ENCODE data around the gene NFE2L1. TPM values are rescaled to one million over a fixed set of nuclear protein-coding genes. Genes with fewer than 3 reads are reported as not detected.
A peak's percentile ranks its signal among the peaks of the same experiment; 100 is the strongest.
"Not testable (repeated sequence)": the region's sequence is repeated elsewhere in the genome, so short reads cannot be mapped to it uniquely, and the experiment has no call there.

NFE2L1 gene
- total RNA-seq, 1 donor from 2014 or later = 426 TPM

GRCh38 chr17:48066656-48067055, 18.5 kb downstream of the NFE2L1 start:
- no peak for DNase-seq (ENCODE audit: low read depth)

- no peak for DNase-seq (ENCODE audit: low read depth)
Measured at GRCh38 chr17:48067245-48067644, 19.1 kb downstream of the NFE2L1 start.

- DNase-seq (ENCODE audit: low read depth) = not testable (repeated sequence)
Measured at GRCh38 chr17:48067808-48068207, 19.6 kb downstream of the NFE2L1 start.

DNA sequence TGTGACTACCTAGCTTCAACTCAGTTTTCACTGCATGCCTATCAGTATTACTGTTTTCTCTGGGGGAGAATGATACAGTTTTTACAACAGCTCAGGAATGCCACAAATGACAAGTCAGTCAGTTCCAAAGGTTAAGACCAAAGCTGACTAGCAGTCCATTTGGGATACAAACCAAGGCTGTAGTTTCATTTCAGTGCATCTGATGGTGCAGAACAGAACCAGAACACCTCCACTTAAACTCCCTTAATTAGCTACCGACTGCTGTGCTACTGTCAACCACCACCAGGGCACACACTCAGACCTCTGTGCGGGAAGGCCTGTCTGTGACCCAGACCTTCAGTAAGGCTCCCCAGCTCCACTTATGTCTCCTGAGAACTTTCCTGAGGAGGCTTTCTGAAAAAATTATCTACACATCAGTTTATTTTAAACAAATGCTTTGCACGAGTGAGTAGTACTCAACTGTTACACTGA, 20.4 kb downstream of the NFE2L1 start:
- DNase-seq (ENCODE audit: low read depth) = no peak

DNA sequence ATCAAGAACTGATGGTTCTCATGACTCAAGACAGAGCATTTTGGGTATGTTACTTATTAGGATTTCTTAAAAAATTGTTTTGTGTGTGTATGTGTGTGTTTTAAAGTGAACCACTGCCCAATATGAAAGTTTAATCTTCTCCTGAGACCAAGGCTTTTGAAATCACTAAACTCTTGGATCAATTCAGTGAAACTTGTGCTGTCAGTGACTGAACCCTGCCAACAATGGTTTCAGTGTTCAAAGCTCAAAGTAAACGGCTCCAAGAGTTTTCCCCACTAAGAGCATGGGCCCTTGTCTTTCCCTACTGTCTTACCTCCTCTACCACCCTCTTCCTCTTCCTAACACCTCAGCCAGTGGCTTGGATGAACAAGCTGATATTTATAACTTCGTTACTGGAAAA, 22.0 kb downstream of the NFE2L1 start:
- no peak for DNase-seq (ENCODE audit: low read depth)

- no peak for DNase-seq (ENCODE audit: low read depth)
Measured at GRCh38 chr17:48071654-48072053, 23.5 kb downstream of the NFE2L1 start.

DNA sequence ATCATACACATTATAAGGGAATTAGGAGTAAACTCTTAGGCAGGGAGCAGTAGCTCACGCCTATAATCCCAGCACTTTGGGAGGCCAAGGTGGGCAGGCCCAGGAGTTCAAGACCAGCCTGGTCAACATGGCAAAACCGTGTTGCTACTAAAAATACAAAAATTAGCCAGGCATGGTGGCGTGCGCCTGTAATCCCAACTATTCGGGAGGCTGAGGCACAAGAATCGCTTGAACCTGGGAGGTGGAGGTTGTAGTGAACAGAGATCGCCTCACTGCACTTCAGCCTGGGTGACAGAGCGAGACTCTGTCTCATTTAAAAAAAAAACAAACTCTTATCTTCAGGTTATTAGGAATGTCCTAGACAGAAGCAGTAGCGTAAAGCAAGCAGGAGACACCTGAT, 24.7 kb downstream of the NFE2L1 start:
- DNase-seq (ENCODE audit: low read depth) = not testable (repeated sequence)

DNA sequence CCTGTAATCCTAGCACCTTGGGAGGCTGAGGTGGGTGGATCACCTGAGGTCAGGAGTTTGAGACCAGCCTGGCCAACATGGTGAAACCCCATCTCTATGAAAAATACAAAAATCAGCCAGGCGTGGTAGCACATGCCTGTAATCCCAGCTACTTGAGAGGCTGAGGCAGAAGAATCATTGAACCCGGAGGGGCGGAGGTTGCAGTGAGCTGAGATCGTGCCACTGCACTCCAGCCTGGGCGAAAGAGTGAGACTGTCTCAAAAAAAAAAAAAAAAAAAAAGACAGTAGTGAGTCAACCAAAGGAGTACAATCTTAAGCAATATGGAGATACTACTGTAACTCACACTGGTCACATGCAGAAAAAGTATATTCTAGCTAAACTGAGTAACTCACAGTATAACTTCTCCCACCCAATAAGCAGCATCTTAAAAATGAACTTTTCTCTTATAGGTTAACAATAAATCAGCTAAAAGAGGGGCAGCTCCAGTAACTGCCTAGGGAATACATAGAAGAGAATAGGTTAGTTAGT, 25.5 kb downstream of the NFE2L1 start:
- DNase-seq (ENCODE audit: low read depth) = not testable (repeated sequence)

DNA sequence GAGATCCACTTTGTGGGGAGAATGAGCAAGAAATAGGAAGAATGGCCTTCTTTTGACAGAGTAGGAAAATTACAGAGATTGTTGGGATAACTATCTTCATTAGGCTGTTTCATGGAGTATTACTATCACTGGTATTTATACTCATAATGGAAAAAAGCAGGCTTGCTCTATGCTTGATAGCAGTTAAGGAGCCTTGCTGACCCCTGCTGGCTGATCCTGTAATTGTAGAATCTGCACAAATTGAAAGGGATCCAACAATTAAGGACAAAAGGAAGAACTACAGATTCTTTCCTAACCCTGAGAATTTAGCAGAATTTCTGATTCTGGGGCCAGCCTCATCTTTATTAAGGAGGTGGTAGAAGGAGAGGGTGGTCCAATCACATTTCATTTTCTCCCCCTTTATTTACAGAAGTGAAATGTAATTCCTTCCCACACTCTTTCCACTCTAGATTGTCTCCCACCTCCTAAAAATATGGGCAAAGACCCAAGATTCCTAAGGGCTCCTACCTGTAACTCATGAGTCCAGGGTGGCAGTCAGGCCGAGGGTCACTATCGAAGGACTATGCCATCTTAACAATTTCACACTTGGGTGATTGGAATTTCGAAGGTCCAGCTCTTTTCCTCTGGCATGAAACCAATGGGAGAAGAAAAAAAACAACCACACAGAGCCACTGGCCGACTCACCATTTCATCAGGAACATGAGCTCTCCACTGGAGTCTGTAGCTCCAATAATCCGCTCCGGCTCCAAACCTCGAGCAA, 26.3 kb downstream of the NFE2L1 start:
- peak; percentile 87 for DNase-seq (ENCODE audit: low read depth)

DNA sequence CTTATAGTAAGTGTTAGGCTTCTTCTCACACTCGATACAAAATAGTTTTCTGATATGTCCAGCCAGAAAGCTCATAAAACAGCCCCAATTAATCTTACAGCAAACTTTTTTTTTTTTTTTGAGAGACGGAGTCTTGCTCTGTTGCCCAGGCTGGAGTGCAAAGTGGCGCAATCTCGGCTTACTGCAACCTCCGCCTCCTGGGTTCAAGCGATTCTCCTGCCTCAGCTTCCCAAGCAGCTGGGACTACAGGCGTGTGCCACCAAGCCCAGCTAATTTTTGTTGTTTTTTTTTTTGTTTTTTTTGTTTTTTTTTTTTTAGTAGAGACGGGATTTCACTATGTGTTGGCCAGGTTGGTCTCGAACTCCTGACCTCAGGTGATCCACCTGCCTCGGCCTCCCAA, 29.0 kb downstream of the NFE2L1 start:
- not testable (repeated sequence) for DNase-seq (ENCODE audit: low read depth)

- no peak for DNase-seq (ENCODE audit: low read depth)
Measured at GRCh38 chr17:48081858-48082257, 33.7 kb downstream of the NFE2L1 start.

- DNase-seq (ENCODE audit: low read depth) = no peak
Measured at GRCh38 chr17:48084932-48085331, 36.8 kb downstream of the NFE2L1 start.

GRCh38 chr17:48093341-48094045, 45.3 kb downstream of the NFE2L1 start:
- no peak for DNase-seq (ENCODE audit: low read depth)

GRCh38 chr17:48095611-48096010, 47.5 kb downstream of the NFE2L1 start:
- no peak for DNase-seq (ENCODE audit: low read depth)

GRCh38 chr17:48100160-48100559, 52.0 kb downstream of the NFE2L1 start:
- DNase-seq (ENCODE audit: low read depth) = no peak

DNA sequence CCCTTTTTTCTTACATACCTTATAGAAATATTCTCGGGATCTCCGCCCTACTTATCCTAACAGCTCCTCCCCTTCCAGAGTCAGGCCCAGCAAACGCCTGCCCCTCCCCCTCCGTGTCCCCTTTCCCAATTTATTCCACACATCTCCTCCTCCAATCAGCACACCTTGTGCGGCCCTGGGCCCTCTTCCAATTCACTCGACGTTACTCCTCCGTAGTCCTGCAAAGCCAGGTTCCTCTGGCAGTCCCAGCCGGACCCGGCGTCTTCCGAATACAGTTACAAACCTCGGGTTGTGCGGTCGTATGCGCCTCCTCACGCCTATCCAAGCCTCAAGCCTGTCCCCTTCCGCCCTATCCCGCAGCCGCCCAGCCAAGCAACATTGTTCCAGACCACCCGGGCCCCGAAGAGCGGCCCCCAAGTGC, 52.4 kb downstream of the NFE2L1 start:
- peak; percentile 43 for DNase-seq (ENCODE audit: low read depth)

GRCh38 chr17:48101012-48101720, 53.0 kb downstream of the NFE2L1 start, which contains the start of gene CBX1:
TSS of gene CBX1 (minus strand) at chr17:48101478. CDS start at chr17:48077004, 24,474 bp downstream.
- DNase-seq (ENCODE audit: low read depth) = peak; percentile 95

DNA sequence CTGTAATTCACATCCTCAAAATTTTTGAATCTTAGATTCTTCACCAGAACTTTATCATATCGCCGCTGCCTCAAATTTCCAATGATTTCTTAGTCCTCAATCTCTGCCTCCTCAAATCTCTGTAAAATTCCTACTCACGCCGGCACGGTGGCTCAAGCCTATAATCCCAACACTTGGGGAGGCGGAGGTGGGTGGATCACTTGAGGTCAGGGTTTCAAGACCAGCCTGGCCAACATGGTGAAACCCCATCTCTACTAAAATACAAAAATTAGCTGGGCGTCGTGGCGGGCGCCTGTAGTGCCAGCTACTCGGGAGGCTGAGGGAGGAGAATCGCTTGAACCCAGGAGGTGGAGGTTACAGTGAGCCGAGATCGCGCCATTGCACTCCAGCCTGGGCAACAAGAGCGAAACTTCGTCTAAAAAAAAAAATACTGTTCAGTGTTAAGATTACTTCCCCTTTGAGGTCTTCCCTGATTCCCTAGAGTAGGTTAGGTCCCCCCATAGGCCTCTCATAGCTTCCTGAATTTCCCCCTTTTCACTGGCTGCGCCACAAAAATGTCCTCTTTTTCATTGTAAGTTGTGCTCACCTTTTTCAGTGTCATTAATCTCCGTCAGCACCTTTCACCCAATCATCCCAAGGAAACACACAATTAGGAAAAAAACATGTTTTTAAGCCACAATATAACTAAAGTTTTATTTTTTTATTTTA, 54.0 kb downstream of the NFE2L1 start:
- no peak for DNase-seq (ENCODE audit: low read depth)

DNA sequence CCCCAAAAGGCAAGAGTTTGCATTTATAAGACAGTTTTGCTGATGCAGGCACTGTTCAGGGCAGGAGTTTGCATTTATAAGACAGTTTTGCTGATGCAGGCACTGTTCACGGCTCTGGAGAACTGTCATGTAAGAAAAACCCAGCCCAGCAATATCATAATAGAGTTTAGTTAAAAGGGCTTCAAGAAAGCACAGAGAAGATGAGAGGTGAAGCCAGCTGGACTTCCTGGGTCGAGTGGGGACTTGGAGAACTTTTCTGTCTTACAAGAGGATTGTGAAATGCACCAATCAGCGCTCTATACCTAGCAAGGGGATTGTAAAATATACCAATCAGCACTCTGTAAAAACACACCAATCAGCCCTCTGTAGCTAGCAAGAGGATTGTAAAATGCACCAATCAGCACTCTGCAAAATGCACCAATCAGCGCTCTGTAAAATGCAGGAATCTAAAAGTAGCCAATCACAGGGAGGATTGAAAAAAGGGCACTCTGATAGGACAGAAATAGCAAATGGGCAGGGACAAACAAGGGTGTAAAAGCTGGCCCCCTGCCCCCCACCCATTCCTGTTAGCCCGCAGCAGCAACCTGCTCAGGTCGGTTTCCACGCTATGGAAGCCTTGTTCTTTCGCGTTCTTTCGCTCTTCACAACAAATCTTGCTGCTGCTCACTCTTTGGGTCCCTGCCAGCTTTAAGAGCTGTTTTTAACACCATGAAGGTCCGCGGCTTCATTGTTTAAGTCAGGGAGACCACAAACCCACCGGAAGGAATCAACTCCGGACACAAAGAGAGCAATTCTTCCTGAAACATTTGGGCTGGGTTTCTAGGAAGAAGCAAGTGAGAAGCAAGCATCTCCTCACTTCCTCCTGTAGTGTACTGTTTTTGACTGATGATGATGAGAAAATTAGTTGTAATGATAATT, 54.9 kb downstream of the NFE2L1 start:
- no peak for DNase-seq (ENCODE audit: low read depth)

DNA sequence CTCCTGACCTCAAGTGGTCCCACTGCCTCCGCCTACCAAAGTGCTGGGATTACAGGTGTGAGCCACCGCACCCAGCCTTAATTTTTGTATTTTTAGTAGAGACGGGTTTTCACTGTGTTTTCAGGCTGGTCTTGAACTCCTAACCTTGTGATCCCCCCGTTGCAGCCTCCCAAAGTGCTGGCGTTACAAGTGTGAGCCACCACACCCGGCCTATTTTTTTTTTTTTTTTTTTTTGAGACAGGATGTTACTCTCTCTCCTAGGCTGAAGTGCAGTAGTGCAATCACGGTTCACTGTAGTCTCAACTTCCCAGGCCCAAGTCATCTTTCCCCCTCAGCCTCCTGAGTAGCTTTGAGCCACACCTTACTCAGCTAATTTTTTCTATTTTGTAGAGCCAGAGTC, 56.3 kb downstream of the NFE2L1 start:
- no peak for DNase-seq (ENCODE audit: low read depth)
